GM19351 (cell line): ENCODE results near the gene MDFIC.

ENCODE experiments used
- ATAC-seq: cut with Tn5 transposase; IDR thresholded peaks from one replicate; pipeline ENCODE4 v1.9.1; 2021; ENCODE audit warnings: mild to moderate bottlenecking, moderate library complexity; ENCODE audit not compliant: unreplicated experiment

MDFIC gene

GRCh38 chr7:114925434-114925833 lies 3.5 kb downstream of the MDFIC start:
- ATAC-seq = no peak

- ATAC-seq = no peak
Measured at GRCh38 chr7:114928060-114928459, 6.2 kb downstream of the MDFIC start.

GRCh38 chr7:114929570-114929969 lies 7.7 kb downstream of the MDFIC start:
- no peak for ATAC-seq

DNA sequence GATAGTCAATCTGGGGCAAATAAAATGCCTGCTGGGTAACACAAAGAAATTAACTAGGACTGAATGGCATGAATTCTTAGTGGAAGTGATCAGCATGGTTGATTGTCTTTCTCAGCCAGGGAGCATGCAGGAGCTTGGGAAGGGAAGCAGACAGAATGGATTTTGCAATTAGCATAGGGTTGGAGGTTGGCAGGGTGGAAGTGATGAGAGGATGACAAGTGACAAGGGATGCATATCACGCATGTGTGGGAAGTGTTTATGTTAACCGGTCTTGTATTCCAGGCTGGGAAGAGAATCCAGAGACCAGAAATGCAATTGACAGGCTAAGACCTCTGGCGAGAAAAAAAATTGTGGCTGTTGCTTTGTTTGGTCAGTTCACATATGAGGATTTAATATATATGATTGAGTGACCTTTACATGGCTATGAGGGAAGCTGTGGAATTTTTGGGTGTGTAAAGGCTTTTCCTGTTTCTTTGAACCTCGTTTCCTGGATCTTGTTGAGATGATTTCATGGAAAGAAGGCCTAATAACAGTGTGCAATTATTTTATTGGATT lies 8.3 kb downstream of the MDFIC start:
- no peak for ATAC-seq

- ATAC-seq = peak; percentile 47
Measured at GRCh38 chr7:114930829-114931655, 9.1 kb downstream of the MDFIC start.

- peak; percentile 68 for ATAC-seq
Measured at GRCh38 chr7:114931656-114932011, 9.7 kb downstream of the MDFIC start.

GRCh38 chr7:114932991-114933390 lies 11.1 kb downstream of the MDFIC start:
- ATAC-seq = no peak

GRCh38 chr7:114933658-114934057 lies 11.8 kb downstream of the MDFIC start:
- no peak for ATAC-seq

GRCh38 chr7:114934086-114934485 lies 12.2 kb downstream of the MDFIC start:
- no peak for ATAC-seq

DNA sequence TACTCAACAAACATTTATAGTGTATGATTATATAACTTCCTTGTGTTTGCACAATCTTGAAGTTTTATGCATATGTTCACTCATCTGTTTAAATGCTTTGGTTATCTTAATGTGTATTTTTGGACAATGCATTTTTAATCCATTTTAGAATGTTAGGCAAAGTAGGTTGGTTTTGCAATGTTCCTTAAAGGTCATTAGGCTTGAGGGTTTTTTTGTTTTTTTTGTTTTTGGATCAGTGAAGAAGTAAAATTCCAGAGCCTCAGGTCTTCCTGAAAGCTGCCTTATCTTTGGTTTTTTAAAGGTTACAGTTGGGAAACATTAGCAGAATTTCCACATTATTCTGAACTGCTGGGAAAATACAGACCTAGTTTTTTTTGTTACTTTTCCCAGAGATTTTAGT lies 12.8 kb downstream of the MDFIC start:
- ATAC-seq = no peak

DNA sequence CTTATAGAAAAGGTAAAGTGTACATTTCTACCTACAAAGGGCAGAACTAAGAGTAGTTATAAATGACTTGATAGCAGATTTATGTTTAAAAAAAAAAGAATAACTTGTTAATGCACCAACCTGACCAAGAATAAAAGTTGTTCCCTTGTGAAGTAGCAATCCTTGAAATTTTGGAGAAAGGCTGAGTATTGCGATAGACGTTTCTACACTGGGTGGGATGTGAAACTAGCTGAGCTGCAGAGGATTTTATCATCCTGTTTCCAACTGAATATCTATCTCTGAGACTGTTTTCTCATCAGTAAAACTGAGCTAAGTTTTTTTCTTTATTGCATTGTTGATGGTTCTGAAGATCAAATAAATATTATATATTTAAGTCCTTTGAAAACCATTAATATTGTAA lies 14.6 kb downstream of the MDFIC start:
- no peak for ATAC-seq

GRCh38 chr7:114937446-114937845 lies 15.6 kb downstream of the MDFIC start:
- no peak for ATAC-seq

- ATAC-seq = no peak
Measured at GRCh38 chr7:114938785-114939184, 16.9 kb downstream of the MDFIC start.

- ATAC-seq = no peak
Measured at GRCh38 chr7:114939484-114940097, 17.7 kb downstream of the MDFIC start.

DNA sequence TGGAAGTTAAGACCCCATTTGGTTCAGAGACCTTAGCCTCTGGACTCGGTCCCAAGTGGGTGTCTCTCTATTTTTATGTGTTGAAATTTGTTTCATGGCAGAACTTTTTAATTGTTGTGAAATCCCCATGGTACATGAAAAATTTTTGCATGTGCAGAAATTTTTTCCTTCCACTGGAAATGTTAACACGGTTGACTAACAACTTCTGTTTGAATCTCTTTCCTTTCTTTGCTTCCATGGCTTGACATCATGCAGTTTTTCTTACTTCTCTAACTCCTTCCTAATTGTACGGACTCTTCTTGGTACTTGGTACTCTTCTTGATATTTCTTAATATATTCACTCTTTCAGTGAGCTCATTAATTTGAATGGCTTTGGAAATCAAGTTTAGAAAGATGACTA lies 18.3 kb downstream of the MDFIC start:
- ATAC-seq = no peak

- ATAC-seq = peak; percentile 42
Measured at GRCh38 chr7:114941692-114942091, 19.8 kb downstream of the MDFIC start.

DNA sequence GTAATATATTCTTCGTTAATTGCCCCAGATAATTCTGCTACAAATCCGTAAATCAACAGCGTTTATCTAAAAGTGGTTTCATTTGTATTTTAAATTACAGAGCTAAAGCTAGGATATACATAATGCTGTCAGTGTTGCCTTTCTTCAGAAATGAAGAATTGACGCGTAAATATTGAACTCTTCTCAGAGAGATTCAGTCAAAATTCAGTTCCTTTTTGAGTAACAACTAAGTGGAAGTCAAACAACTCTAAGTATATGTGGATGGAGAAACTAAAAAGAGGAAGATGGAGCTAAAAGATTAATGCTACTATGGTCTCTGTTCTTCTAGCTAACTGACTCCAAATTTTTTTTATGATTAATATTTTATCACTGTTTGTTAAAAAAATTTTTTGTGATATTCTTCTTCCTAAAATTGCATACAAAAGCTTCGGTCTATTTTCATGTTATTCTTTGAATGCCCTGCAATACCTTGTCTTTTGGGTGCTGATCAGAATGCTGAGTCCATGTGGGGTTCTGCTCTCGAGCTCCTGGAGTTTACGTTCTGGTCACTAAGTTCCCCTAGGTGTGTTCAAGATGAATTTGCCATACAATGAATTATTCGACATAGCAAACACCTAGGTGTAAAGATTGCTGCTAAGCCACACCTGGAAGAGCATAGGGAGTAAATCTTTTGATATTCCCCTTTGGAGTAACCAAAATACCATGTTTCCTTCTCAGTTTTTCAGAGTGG lies 20.7 kb downstream of the MDFIC start:
- ATAC-seq = peak; percentile 55

- no peak for ATAC-seq
Measured at GRCh38 chr7:114943530-114943929, 21.6 kb downstream of the MDFIC start.

- ATAC-seq = no peak
Measured at GRCh38 chr7:114943953-114944744, 22.3 kb downstream of the MDFIC start.

DNA sequence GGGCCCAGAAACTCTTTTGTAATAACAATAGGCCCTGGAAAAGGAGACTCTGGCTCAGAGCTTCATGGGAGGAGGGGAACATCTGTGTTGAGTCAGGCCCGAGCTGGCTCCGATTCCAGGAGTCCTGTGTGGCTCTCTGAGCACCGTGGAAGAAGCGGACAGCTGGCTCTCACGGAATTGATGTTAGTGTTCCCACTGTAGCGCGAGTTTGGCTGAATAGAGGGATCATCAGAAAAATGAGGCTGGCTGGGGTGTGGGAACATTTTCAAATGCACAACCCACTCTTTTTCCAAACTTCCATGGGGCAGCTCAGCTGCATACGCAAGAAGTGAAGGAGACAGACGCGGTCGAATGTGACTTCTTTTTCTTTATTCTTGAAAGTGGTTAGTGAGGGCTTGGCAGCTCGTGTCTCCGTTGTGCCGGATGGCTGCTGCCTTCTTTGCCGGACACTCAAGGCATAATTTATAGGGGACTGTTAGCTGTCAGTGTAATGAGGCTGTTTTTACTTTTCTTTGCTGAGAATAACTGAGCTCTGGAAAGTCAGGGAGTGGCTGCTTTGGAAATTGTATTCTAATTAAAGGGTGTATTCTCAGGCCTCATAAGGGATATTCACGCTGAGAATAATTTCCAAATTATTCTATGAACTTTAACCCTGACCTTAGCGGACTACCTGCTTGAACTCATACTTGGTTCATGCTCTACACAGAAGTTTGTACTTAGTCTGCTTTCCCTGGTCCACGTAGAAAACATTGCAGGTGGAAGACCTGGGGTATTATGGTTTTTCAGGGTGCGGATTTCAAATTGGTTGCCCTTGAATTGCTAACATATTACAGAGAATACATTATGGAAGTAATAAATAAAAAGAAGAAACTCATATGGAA lies 23.1 kb downstream of the MDFIC start:
- ATAC-seq = no peak
